ENCODE data around the gene CLCNKA.

CLCNKA gene

GRCh38 chr1:16023050-16023653 lies 1.3 kb downstream of the CLCNKA start:
- TF ChIP-seq YY1 (IDR thresholded peaks at IDR 0.05; ENCODE audit: low read depth) (no peak), TAF1 (IDR thresholded peaks at IDR 0.05; ENCODE audit: low read depth) (no peak), CEBPB (IDR thresholded peaks at IDR 0.05) (no peak)

- no peak for TF ChIP-seq REST (IDR thresholded peaks at IDR 0.05; ENCODE audit: low read depth)
- 0 out of 2 replicates have a peak, but pooled peaks have one; percentile 19 for TF ChIP-seq TCF12 (IDR thresholded peaks at IDR 0.05; ENCODE audit: low read depth)
Observed at GRCh38 chr1:16026723-16027484, 5.1 kb downstream of the CLCNKA start.

- TF ChIP-seq NFIC (IDR thresholded peaks at IDR 0.05): no peak
- no peak for TF ChIP-seq EGR1 (IDR thresholded peaks at IDR 0.05)
- no peak for TF ChIP-seq MAX (IDR thresholded peaks at IDR 0.05)
- no peak for TF ChIP-seq USF1 (IDR thresholded peaks at IDR 0.05)
- TF ChIP-seq EP300 (IDR thresholded peaks at IDR 0.05; ENCODE audit: borderline replicate concordance): no peak
- TF ChIP-seq CREB1 (IDR thresholded peaks at IDR 0.05; ENCODE audit: low read depth): no peak
- TF ChIP-seq YY1 (IDR thresholded peaks at IDR 0.05; ENCODE audit: low read depth): no peak
- TF ChIP-seq TEAD4 (IDR thresholded peaks at IDR 0.05): no peak
- no peak for TF ChIP-seq RAD21 (IDR thresholded peaks at IDR 0.05; ENCODE audit: low read depth)
- no peak for TF ChIP-seq REST (IDR thresholded peaks at IDR 0.05; ENCODE audit: low read depth)
- no peak for TF ChIP-seq FOXM1 (IDR thresholded peaks at IDR 0.05; ENCODE audit: borderline replicate concordance, low read depth)
- TF ChIP-seq TCF12 (IDR thresholded peaks at IDR 0.05; ENCODE audit: low read depth): no peak
Observed at GRCh38 chr1:16028237-16029002, 6.6 kb downstream of the CLCNKA start.

GRCh38 chr1:16029288-16029687 lies 7.5 kb downstream of the CLCNKA start:
- TF ChIP-seq REST (IDR thresholded peaks at IDR 0.05; ENCODE audit: low read depth) (no peak), USF1 (IDR thresholded peaks at IDR 0.05) (no peak), NFIC (IDR thresholded peaks at IDR 0.05) (peak; percentile 68), TAF1 (IDR thresholded peaks at IDR 0.05; ENCODE audit: low read depth) (no peak), CREB1 (IDR thresholded peaks at IDR 0.05; ENCODE audit: low read depth) (no peak), TEAD4 (IDR thresholded peaks at IDR 0.05) (no peak), CEBPB (IDR thresholded peaks at IDR 0.05) (no peak), ZBTB7A (IDR thresholded peaks at IDR 0.05; ENCODE audit: low read depth) (no peak)

GRCh38 chr1:16031551-16031950 lies 9.7 kb downstream of the CLCNKA start:
- TF ChIP-seq EGR1 (IDR thresholded peaks at IDR 0.05) (no peak), FOXM1 (IDR thresholded peaks at IDR 0.05; ENCODE audit: borderline replicate concordance, low read depth) (no peak), ZBTB7A (IDR thresholded peaks at IDR 0.05; ENCODE audit: low read depth) (no peak), YY1 (IDR thresholded peaks at IDR 0.05; ENCODE audit: low read depth) (no peak), NFIC (IDR thresholded peaks at IDR 0.05) (no peak), RAD21 (IDR thresholded peaks at IDR 0.05; ENCODE audit: low read depth) (no peak)
